GM12873 (cell line): ENCODE data around the gene TMEM214.

Source experiments
- CTCF ChIP-seq: IDR thresholded peaks from 2 replicates; pipeline ENCODE4 v1.5.1; 2012; ENCODE audit warnings: low read depth, mild to moderate bottlenecking, moderate library complexity, low read length, control low read depth; ENCODE audit not compliant: insufficient read depth; ENCODE audit errors: missing control alignments

TMEM214 gene

DNA sequence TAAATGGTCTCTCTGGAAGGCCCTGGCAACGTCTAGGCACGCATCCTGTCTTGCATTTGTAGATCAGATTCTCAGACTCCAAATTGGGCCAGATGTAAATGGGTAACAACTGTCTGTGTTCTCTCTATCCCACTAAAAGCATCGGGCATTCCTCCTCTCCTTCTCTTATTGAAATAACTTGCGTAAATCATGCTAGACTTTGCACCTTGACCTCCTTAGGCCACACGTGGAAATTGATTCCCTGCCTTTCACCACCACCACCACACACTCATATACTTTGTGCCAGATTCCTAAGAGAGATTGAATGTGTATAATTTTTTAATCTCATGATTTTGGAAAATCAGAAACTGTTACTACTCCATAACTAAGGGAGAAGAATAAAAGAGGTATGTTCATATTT is 41.0 kb upstream of the TMEM214 start:
- no peak for TF ChIP-seq CTCF

DNA sequence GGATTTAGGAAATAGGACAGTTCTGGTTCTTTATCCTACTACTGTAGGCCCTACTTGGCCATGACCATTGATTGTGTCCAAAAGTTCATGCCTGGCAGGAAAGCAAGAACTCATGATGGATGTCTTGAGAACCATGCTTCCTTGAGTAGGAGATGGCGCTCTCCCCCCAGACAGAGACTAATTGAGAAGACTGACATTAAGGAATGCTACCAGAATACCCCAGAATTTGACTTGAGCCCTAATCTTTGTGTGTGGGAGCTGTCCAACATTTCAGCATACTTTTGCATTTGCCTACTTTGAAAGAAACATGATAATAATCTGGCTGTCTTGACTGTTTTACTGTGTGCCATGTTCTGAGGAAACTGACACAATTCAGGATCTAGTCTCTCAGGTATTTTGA is 39.0 kb upstream of the TMEM214 start:
- TF ChIP-seq CTCF, result no peak

DNA sequence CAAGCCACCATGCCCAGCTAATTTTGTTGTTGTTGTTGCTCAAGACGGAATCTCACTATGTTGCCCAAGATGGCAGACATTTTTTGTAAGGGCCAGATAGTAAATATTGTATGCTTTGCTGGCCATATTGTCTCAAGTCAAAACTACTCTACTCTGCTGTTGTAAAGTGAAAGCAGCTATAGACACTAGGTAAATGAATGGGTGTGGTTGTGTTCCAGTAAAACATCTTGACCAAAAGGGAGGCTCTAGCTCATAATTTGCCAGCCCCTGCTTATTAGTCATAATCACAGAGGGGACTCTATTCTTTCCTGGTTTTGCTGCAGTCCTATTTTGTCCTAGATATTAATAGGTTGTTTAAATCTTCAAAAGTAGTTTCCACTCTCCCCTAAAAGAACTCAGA is 37.8 kb upstream of the TMEM214 start:
- no peak for TF ChIP-seq CTCF

DNA sequence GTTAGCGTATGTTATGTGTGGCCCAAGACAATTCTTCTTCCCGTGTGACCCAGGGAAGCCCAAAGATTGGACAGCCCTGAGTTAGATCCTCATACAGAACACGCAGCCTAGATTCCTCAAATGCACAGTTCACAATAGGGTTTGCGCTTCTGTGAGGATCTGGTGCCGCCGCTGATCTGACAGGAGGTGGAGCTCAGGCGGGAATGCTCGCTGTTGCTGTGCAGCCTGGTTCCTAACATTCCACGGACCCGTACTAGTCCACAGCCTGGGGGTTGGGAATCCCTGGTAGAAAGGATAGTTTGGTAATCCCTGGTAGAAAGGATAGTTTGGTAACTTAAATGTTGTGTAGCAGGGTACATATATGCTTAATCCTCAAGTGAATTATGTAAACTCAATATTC is 35.4 kb upstream of the TMEM214 start:
- TF ChIP-seq CTCF, result no peak

GRCh38 chr2:26998323-26998722 is 34.4 kb upstream of the TMEM214 start:
- no peak for TF ChIP-seq CTCF

GRCh38 chr2:27000228-27000627 is 32.5 kb upstream of the TMEM214 start:
- TF ChIP-seq CTCF, result no peak

GRCh38 chr2:27000995-27001394 is 31.8 kb upstream of the TMEM214 start:
- TF ChIP-seq CTCF, result no peak

- no peak for TF ChIP-seq CTCF
Measured at GRCh38 chr2:27001950-27002349, 30.8 kb upstream of the TMEM214 start.
